HG03342 (cell line): ENCODE results near the gene TSC22D4.
A peak's percentile ranks its signal among the peaks of the same experiment; 100 is the strongest.

Experiments
- ATAC-seq: cut with Tn5 transposase; IDR thresholded peaks from one replicate; pipeline ENCODE4 v1.9.1; 2021; ENCODE audit warnings: mild to moderate bottlenecking, moderate library complexity; ENCODE audit not compliant: unreplicated experiment

Gene TSC22D4

DNA sequence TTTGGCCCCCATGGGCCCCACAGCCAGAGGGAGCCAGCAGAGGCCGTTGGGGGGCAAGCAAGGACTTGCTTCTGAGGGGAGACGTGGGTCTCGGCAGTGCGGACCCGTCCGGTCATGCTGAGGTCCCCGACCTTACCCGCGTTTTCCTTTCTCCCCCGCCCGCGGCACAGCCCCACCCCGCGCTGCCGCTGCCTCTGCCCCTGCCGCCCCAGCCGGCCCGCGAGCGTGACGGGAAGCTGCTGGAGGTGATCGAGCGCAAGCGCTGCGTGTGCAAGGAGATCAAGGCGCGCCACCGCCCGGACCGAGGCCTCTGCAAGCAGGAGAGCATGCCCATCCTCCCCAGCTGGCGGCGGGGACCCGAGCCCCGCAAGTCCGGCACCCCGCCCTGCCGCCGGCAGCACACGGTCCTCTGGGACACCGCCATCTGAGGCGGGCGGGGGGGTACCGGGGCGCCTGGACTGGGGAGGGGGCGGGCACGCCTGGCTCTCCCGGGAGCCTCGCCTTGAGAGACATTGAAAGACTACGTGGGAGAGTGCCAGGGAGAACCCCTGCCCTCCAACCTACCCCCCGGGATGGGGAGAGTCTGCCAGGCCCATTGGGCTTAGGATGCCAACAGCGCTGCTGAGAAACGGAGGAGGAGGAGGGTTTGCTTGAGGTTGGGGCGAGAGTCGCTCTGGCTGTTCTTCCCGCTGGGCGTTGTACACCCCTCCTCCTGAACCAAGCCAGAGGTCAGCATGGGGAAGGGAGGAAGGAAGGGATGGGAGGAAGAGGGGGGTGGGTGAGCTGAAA, 14.7 kb upstream of the TSC22D4 start:
- ATAC-seq: no peak

DNA sequence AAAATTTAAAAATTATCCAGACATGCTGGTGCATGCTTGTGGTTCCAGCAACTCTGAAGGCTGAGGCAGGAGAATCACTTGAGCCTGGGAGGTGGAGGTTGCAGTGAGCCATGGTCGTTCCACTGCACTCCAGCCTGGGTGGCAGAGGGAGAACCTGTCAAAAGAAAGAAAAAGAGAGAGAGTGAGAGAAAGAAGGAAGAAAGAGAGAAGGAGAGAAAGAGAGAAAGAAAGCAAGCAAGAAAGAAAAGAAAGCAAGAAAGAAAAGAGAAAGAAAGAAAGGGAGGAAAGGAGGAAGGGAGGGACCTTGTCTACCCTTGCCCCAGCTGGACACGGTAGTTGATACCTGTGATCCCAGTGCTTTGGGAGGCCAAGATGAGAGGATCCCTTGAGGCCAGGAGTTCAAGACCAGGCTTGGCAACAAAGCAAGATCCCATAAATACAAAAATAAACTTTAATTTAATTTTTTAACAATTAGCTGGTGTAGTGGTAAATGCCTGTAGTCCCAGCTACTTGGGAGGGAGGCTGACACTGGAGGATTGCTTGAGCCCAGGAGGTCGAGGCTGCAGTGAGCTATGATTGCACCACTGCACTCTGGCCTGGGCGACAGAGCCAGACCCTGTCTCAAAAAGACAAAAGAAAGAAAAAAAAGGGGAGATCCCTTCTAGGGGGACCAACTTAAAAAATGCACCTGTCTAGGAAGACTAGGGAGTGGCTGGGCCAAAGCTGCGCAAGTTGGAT, 13.9 kb upstream of the TSC22D4 start:
- ATAC-seq: no peak

- no peak for ATAC-seq
These were observed 12.2 kb upstream of the TSC22D4 start for GRCh38 chr7:100491192-100491578.

DNA sequence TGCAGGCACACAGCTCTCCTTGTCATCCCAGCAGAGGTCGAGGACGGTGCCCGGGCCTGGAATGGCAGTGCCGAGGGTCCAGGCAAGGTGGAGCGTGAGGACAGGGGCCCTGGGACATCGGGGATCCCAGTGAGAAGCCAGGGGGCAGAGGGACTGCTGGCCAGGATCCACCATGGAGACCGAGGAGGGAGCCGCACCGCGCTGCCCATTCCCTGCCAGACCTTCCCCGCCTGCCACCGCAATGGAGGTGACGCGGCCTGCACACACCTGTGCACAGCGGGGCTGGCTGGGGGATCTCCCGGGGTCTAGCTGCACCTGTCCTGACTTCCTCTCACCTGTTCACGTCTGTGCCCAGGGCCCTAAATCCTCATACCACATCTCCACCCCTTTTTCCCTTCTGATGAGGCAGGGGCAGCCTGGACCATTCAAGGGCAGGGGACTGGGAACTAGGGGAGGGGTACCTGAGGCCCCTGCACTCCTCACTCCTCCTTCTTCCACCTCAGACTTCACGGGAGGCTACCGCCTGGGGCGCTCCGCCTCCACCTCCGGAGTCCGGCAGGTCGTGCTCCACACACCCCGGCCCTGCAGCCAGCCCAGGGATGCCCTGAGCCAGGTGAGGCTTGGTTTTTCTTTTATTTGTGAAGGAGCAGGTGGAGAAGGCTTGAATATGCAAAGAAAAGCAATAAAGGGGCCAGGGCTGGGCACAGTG, 11.6 kb upstream of the TSC22D4 start:
- ATAC-seq: no peak

DNA sequence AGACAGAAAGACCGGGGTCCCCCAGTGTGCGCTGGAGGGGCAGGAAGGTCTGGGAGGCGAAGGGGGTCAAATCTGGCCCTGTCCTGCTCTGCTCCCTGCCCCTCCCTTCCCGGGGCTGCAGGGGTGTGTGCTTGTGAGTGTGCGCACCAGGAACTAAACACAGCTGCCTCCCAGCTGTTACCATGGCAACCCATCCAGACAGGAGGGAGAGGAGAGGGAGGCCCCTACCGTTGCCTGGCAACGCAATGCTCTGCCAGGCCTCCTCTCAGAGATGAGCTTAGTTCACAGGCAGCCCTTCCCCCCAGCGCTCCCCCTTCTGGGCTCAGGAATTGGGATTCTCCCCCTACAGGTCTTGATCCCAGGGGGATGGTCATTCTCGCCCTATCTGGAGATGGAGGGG, 10.8 kb upstream of the TSC22D4 start:
- no peak for ATAC-seq

DNA sequence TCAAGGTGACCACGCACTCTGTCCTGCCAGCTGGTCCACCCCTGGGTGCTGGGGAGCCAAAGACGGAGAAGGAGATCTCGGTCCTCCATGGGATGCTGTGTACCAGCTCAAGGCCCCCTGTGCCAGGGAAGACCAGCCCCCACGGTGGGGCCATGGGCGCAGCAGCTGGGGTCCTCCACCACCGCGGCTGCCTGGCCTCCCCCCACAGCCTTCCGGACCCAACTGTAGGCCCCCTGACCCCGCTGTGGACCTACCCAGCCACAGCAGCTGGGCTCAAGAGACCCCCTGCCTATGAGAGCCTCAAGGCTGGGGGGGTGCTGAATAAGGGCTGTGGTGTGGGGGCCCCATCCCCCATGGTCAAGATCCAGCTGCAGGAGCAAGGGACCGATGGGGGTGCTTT, 10.1 kb upstream of the TSC22D4 start:
- no peak for ATAC-seq

DNA sequence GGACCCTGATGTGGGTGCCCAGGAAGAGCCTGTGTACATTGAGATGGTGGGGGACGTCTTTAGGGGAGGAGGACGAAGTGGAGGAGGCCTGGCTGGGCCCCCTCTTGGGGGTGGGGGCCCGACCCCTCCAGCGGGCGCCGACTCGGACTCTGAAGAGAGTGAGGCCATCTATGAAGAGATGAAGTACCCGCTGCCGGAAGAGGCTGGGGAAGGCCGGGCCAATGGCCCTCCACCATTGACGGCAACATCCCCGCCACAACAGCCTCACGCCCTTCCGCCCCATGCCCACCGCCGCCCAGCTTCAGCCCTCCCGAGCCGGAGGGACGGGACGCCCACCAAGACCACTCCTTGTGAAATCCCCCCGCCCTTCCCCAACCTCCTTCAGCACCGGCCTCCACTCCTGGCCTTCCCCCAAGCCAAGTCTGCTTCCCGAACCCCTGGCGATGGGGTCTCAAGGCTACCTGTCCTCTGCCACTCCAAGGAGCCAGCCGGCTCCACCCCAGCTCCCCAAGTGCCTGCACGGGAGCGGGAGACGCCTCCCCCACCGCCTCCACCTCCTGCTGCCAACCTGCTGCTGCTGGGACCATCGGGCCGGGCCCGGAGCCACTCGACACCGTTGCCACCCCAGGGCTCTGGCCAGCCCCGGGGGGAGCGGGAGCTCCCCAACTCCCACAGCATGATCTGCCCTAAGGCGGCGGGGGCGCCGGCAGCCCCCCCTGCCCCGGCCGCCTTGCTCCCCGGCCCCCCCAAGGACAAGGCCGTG, 9.5 kb upstream of the TSC22D4 start:
- no peak for ATAC-seq

DNA sequence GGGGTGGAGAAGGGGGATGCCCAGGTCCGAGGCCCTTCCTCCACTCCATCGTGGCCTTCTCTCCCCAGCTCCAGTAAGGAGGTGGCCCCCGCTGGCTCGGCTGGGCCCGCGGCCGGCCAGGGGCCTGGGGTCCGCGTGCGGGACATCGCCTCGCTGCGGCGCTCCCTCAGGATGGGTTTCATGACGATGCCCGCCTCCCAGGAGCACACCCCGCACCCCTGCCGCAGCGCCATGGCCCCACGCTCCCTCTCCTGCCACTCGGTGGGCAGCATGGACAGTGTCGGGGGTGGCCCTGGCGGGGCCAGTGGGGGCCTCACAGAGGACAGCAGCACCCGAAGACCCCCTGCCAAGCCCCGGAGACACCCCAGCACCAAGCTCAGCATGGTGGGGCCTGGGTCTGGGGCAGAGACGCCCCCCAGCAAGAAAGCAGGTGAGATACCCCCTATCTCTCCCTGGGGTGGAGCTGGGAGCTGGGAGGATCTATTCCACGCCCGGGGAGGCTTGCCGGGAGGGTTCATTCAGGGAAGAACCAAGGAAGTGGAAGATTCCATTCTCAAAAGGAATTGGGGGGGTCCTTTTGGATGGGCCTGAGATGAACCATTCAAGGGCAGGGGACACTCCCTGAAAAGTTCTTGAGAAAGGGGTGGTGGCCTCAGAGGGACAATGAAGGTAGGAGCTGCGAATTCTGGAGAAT, 7.9 kb upstream of the TSC22D4 start:
- ATAC-seq: no peak

DNA sequence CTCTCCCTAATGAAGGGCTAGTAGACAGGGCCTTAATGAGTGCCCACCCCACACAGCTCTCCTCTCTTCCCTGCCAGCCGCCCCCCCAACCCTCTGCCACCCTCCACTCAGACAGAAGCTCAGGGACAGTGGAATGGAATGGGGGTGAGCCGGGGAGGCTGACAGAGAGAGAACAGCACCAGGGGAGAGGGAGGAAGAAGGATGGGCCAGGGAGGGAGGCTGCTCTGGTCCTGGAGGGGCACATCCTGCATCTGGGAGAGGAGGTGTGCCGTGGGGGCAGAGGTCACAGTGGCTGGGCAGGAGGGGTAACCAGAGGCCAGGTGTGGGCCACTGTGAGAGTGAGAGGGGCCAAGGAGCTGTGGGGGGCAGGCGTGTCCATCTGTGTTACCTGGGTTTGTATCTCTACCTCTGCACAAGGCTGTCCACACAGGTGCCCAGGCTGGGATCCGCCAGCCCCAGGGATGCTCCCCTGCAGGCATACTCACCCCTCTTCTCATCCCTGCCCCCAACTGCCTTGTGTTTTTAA, 7.2 kb upstream of the TSC22D4 start:
- ATAC-seq: no peak

- no peak for ATAC-seq
These were observed 6.5 kb upstream of the TSC22D4 start for GRCh38 chr7:100485471-100485876.

DNA sequence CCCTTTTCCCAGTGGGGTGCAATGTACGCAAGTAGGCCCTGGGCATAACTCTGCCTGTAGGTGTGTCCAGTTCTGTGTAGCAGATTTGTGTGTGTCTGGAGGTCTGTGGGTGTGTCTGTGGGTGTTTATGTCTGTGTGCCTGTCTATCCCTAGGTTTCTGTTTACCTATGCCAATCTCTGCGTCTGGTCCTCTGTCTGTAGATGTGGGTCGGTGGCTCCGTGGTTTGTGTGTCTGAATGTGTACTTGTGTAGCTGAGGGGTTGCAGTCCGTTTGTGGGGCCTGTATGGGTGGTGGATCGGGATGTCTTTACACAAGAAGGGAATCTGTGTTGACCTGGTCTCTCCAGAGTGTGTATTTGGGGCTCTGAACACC, 5.6 kb upstream of the TSC22D4 start:
- ATAC-seq: no peak

- ATAC-seq: peak; percentile 12
These were observed 5.0 kb upstream of the TSC22D4 start, which contains the start of gene NYAP1 for GRCh38 chr7:100483722-100484672. Gene NYAP1 (plus strand): TSS chr7:100483927. CDS start chr7:100485312, 1,385 bp downstream.

DNA sequence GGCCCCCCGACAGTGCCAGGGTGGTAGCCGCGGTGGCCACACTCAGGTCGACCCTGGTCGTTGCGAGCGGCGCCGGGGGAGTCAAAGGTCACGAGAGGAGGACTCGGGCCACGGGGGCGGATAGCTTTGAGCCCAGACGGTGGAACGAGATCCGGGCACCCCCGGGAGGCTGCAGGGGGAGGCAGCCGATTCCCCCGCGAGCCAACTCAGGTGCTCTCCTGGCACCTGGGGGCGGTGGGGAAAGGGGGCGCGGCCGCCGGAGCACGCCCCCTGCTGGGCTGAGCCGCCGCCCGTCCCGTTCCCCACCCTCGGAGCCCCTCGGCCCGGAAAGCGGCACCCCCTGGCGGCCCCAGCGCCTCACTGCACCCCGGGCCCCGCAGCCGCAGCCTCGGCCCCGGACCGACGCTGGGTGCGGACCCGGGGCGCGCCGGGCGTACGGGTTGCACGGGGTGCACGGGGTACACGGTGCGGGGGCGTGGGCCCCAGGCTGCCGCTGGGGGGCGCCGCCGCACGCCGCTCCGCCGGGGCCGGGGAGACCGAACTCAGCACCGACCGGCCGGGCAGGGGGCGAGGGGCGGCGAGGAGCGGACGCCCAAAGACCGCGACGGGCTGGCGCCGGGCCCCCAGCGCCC, 4.2 kb upstream of the TSC22D4 start:
- peak; percentile 44 for ATAC-seq

GRCh38 chr7:100482728-100483089, 3.7 kb upstream of the TSC22D4 start:
- ATAC-seq: no peak

DNA sequence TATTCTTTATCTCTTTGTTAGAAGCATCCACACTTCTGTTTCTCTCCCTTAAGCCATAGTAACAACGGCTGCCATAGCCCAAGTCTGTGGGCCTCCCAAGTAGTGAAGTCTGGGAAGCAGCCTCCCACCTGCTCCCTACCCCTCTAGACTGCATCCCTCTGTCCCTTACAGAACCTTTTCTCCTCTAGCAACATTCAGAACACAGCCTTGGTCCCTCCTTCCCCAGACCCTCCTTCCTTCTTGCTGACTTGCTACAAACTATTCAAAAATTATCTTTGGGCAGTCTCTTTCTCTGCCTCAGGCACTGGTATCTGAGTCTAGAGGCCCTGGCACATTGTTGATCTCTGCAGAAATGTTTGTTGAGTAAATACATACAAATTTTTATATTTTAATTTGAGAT, 2.5 kb upstream of the TSC22D4 start:
- no peak for ATAC-seq

- no peak for ATAC-seq
These were observed 1.1 kb downstream of the TSC22D4 start for GRCh38 chr7:100477871-100478267.

GRCh38 chr7:100476903-100477870, 1.8 kb downstream of the TSC22D4 start:
- no peak for ATAC-seq
